B cell (primary cell): ENCODE results near the gene TCERG1L.

Experiments
- EZH2 ChIP-seq: IDR thresholded peaks from 2 replicates; pipeline ENCODE4 v1.6.1; 2012; ENCODE audit warnings: borderline replicate concordance, low read depth, mild to moderate bottlenecking, moderate library complexity, low read length; ENCODE audit not compliant: insufficient read depth, poor library complexity, severe bottlenecking
- TF ChIP-seq, protein P1 (sequence below): fragments of 200-600 bp; IDR thresholded peaks from one replicate; pipeline ENCODE4 v1.8.0; 2022; ENCODE audit warnings: antibody characterized with exemption, mild to moderate bottlenecking

DNA sequence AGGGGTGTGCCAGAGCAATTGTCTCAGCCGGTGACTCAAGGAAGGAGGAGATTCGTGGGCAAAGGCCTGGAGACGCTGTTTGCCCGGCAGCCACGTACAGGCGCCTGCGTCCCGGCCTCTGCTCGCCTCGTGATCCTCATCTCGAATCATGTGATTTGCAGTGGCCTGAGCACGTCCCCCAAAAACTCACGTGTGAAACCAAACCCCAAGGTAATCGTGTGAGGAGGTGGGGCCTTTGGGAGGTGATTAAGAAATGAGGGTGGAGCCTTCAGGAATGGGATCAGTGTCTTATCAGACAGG, 226.8 kb downstream of the TCERG1L start:
- TF ChIP-seq, protein P1, sequence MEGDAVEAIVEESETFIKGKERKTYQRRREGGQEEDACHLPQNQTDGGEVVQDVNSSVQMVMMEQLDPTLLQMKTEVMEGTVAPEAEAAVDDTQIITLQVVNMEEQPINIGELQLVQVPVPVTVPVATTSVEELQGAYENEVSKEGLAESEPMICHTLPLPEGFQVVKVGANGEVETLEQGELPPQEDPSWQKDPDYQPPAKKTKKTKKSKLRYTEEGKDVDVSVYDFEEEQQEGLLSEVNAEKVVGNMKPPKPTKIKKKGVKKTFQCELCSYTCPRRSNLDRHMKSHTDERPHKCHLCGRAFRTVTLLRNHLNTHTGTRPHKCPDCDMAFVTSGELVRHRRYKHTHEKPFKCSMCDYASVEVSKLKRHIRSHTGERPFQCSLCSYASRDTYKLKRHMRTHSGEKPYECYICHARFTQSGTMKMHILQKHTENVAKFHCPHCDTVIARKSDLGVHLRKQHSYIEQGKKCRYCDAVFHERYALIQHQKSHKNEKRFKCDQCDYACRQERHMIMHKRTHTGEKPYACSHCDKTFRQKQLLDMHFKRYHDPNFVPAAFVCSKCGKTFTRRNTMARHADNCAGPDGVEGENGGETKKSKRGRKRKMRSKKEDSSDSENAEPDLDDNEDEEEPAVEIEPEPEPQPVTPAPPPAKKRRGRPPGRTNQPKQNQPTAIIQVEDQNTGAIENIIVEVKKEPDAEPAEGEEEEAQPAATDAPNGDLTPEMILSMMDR, result no peak
- no peak for TF ChIP-seq EZH2
